HepG2 (cell line): ENCODE results near the gene GRB7. TPM values are rescaled to one million over a fixed set of nuclear protein-coding genes. Genes with fewer than 3 reads are reported as not detected.

Experiments used
- ADNP ChIP-seq: sonication (generic); formaldehyde crosslinking; IDR thresholded peaks from 2 replicates; pipeline ENCODE4 v1.4.0; 2020; ENCODE audit warnings: missing genetic modification reagents
- ATF1 ChIP-seq: IDR thresholded peaks from 2 replicates; pipeline ENCODE4 v1.6.1; 2016; ENCODE audit warnings: mild to moderate bottlenecking, control low read depth
- CHD4 ChIP-seq: fragments of 200-600 bp; sonication (generic); IDR thresholded peaks from 2 replicates; pipeline ENCODE4 v1.7.0; 2017; ENCODE audit warnings: mild to moderate bottlenecking, low read length, borderline replicate concordance
- FIP1L1 ChIP-seq: fragments of 200-400 bp; formaldehyde crosslinking; IDR thresholded peaks from 2 replicates; pipeline ENCODE4 v1.6.1; 2018; ENCODE audit warnings: low read depth, mild to moderate bottlenecking, low read length, moderate library complexity, borderline replicate concordance; ENCODE audit not compliant: insufficient read depth
- JARID2 ChIP-seq: sonication (generic); formaldehyde crosslinking; IDR thresholded peaks from 2 replicates; pipeline ENCODE4 v1.8.1; 2023; ENCODE audit warnings: missing genetic modification reagents, inconsistent platforms; ENCODE audit not compliant: insufficient replicate concordance
- SNAPC4 ChIP-seq: sonication (generic); formaldehyde crosslinking; IDR thresholded peaks from 2 replicates; pipeline ENCODE4 v1.4.0; 2020; ENCODE audit warnings: mild to moderate bottlenecking, missing genetic modification reagents
- ZNF446 ChIP-seq: sonication (generic); formaldehyde crosslinking; IDR thresholded peaks from 2 replicates; pipeline ENCODE4 v1.5.0; 2020; ENCODE audit warnings: mild to moderate bottlenecking, missing genetic modification reagents
- ZNF503 ChIP-seq: sonication (generic); formaldehyde crosslinking; IDR thresholded peaks from 2 replicates; pipeline ENCODE4 v1.4.0; 2020; ENCODE audit warnings: missing genetic modification reagents
- ZNF691 ChIP-seq: sonication (generic); formaldehyde crosslinking; IDR thresholded peaks from 2 replicates; pipeline ENCODE4 v1.4.0; 2020; ENCODE audit warnings: missing genetic modification reagents, low read depth, mild to moderate bottlenecking, borderline replicate concordance
- ZNF776 ChIP-seq: sonication (generic); formaldehyde crosslinking; IDR thresholded peaks from 2 replicates; pipeline ENCODE4 v1.4.0; 2020; ENCODE audit warnings: mild to moderate bottlenecking, missing genetic modification reagents
- ZXDC ChIP-seq: sonication (generic); formaldehyde crosslinking; IDR thresholded peaks from 2 replicates; pipeline ENCODE4 v1.5.0; 2020; ENCODE audit warnings: mild to moderate bottlenecking, missing genetic modification reagents
- polyA plus RNA-seq, 8 experiments: library from polyadenylated mRNA; depleted of rRNA in 3 of 8; stranded (reverse) in 7 of 8; unstranded in 1 of 8; fragments of >200 nt; fragmentation: Illumina TruSeq in 4 of 8; extraction: Trizol in 4 of 8; gene quantifications; 2 replicates each; pipeline versions ENCODE4 v1.2.1 to v1.2.3, GENCODE V29; 2011 to 2016; ENCODE audit warnings: low read depth in 4 of 8, missing spikeins in 1 of 8, mixed read lengths in 1 of 8; ENCODE audit not compliant: insufficient read depth in 1 of 8
- total RNA-seq, 5 experiments: library from RNA; depleted of rRNA; stranded (reverse); fragments of >200 nt; fragmentation: Illumina TruSeq; extraction: Trizol; gene quantifications; 2 replicates each; pipeline ENCODE4 v1.2.3, GENCODE V29; 2016; ENCODE audit warnings: low read depth in 1 of 5

Gene GRB7
- total and polyA plus RNA-seq, 2 of the 13 experiments (the other 11 are each of a cell fraction or from before 2014, with no cell fraction given): 60.2 to 77.7 TPM

- TF ChIP-seq ZXDC (CRISPR knock-in tag): peak; percentile 15; the same call in 1 of the 2 replicates
- TF ChIP-seq SNAPC4: no peak
- no peak; the same call in 1 of the 2 replicates for TF ChIP-seq ZNF691 (CRISPR knock-in tag)
- no peak for TF ChIP-seq ATF1 (CRISPR knock-in tag)
- no peak for TF ChIP-seq ADNP (CRISPR knock-in tag)
- no peak for TF ChIP-seq ZNF446
- no peak for TF ChIP-seq JARID2 (CRISPR knock-in tag)
- TF ChIP-seq FIP1L1: no peak
- TF ChIP-seq CHD4: no peak
- no peak for TF ChIP-seq ZNF776
- TF ChIP-seq ZNF503 (CRISPR knock-in tag): no peak
Observed at GRCh38 chr17:39750131-39751015, 12.6 kb downstream of the GRB7 start (continued).
